ENCODE measurements around the gene TBK1.
"Not testable (repeated sequence)": the region's sequence is repeated elsewhere in the genome, so short reads cannot be mapped to it uniquely, and the experiment has no call there.

The TBK1 gene

GRCh38 chr12:64494998-64495729 is 43.2 kb downstream of the TBK1 start:
- DNase-seq (ENCODE audit: low read depth in 4 of 4, low spot score in 1 of 4): no peak

- no peak for DNase-seq (ENCODE audit: low read depth in 4 of 4, low spot score in 1 of 4)
These were observed 45.0 kb downstream of the TBK1 start for GRCh38 chr12:64496839-64497400.

GRCh38 chr12:64497484-64497883 is 45.6 kb downstream of the TBK1 start:
- DNase-seq (ENCODE audit: low read depth in 4 of 4, low spot score in 1 of 4): no peak

- DNase-seq (ENCODE audit: low read depth in 4 of 4, low spot score in 1 of 4): no peak
These were observed 46.0 kb downstream of the TBK1 start for GRCh38 chr12:64497903-64498302.

- no peak for DNase-seq (ENCODE audit: low read depth in 4 of 4, low spot score in 1 of 4)
These were observed 48.5 kb downstream of the TBK1 start for GRCh38 chr12:64500394-64500793.

- no peak for DNase-seq (ENCODE audit: low read depth in 4 of 4, low spot score in 1 of 4)
These were observed 49.6 kb downstream of the TBK1 start for GRCh38 chr12:64501486-64501885.

GRCh38 chr12:64506955-64507354 is 55.0 kb downstream of the TBK1 start:
- DNase-seq (ENCODE audit: low read depth in 4 of 4, low spot score in 1 of 4): no peak

- DNase-seq (ENCODE audit: low read depth in 4 of 4, low spot score in 1 of 4): no peak
These were observed 58.7 kb downstream of the TBK1 start for GRCh38 chr12:64510667-64511066.

- no peak for DNase-seq (ENCODE audit: low read depth in 4 of 4, low spot score in 1 of 4)
These were observed 66.5 kb downstream of the TBK1 start for GRCh38 chr12:64518396-64518795.

- DNase-seq (ENCODE audit: low read depth in 4 of 4, low spot score in 1 of 4): no peak
These were observed 69.9 kb downstream of the TBK1 start for GRCh38 chr12:64521833-64522232.

- DNase-seq (ENCODE audit: low read depth in 4 of 4, low spot score in 1 of 4): no peak
These were observed 70.4 kb downstream of the TBK1 start for GRCh38 chr12:64522316-64522715.

GRCh38 chr12:64522807-64523206 is 70.9 kb downstream of the TBK1 start:
- DNase-seq (ENCODE audit: low read depth in 4 of 4, low spot score in 1 of 4): no peak

GRCh38 chr12:64523565-64524444 is 71.9 kb downstream of the TBK1 start:
- DNase-seq (ENCODE audit: low read depth in 4 of 4, low spot score in 1 of 4): not testable (repeated sequence)

GRCh38 chr12:64525461-64526160 is 73.7 kb downstream of the TBK1 start:
- DNase-seq (ENCODE audit: low read depth in 4 of 4, low spot score in 1 of 4): no peak

GRCh38 chr12:64526859-64527258 is 74.9 kb downstream of the TBK1 start:
- no peak for DNase-seq (ENCODE audit: low read depth in 4 of 4, low spot score in 1 of 4)

- DNase-seq (ENCODE audit: low read depth in 4 of 4, low spot score in 1 of 4): no peak
These were observed 76.7 kb downstream of the TBK1 start for GRCh38 chr12:64528616-64529015.

GRCh38 chr12:64530566-64530965 is 78.6 kb downstream of the TBK1 start:
- no peak for DNase-seq (ENCODE audit: low read depth in 4 of 4, low spot score in 1 of 4)

GRCh38 chr12:64531665-64532334 is 79.9 kb downstream of the TBK1 start:
- DNase-seq (ENCODE audit: low read depth in 4 of 4, low spot score in 1 of 4): no peak

GRCh38 chr12:64532734-64533351 is 80.9 kb downstream of the TBK1 start:
- no peak for DNase-seq (ENCODE audit: low read depth in 4 of 4, low spot score in 1 of 4)

- DNase-seq (ENCODE audit: low read depth in 4 of 4, low spot score in 1 of 4): no peak
These were observed 82.8 kb downstream of the TBK1 start for GRCh38 chr12:64534672-64535199.
